HG03196 (cell line): ENCODE data around the gene PLD1.
"Not testable (repeated sequence)": the region's sequence is repeated elsewhere in the genome, so short reads cannot be mapped to it uniquely, and the experiment has no call there.

Experiments
- ATAC-seq: cut with Tn5 transposase; IDR thresholded peaks from one replicate; pipeline ENCODE4 v1.9.1; 2021; ENCODE audit not compliant: unreplicated experiment

Gene PLD1

DNA sequence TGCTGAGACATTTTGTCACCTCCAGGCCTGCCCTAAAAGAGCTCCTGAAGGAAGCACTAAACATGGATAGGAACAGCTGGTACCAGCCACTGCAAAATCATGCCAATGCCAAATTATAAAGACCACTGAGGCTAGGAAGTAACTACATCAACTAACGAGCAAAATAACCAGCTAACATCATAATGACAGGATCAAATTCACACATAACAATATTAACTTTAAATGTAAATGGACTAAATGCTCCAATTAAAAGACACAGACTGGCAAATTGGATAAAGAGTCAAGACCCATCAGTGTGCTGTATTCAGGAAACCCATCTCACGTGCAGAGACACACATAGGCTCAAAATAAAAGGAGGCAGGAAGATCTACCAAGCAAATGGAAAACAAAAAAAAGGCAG is 183.5 kb downstream of the PLD1 start:
- ATAC-seq: not testable (repeated sequence)

DNA sequence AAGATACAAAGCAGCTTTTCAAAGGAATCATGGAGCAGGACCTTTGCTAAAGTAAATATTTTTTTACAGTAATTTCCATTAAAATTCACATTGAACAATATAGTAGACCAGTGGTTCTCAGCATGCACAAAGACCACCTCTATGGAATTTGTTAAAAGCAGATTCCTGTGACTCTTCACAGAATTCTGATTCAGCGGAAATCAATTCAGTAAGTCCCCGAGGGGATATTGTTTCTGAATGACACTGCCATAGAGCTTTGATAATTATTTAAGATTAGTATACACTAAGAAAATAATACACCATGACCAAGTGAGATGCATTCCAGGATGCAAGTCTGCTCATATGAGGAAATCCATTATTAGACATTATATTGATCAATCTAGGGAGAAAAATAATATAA is 188.2 kb downstream of the PLD1 start:
- ATAC-seq: no peak

DNA sequence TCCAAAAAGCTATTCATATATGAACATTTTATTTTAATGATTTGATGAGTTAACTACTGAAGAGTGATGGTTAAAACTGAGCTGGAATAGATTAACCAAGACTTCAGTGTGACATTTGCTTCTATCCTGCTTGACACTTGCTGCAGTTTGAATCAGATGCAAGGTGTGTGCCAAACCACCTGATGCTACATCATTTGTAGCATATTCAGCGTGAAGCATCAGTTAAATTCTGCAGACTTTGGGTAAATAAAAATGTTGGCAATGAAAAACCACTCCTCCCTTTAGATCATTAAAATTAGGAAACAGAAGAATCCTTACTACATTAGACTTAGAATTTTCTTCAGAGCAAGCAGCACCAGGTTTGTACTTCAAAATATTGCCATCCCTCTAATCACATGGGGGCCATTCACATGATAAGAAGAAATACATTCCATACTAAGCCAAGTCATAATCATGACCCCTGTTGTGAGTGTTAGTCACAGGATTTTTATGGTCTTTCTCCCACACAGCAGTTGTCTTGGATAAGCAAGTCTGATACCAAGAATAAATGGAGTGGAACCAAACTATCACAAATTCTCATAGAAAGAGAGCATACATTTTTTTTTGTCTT is 189.4 kb downstream of the PLD1 start:
- ATAC-seq: no peak

DNA sequence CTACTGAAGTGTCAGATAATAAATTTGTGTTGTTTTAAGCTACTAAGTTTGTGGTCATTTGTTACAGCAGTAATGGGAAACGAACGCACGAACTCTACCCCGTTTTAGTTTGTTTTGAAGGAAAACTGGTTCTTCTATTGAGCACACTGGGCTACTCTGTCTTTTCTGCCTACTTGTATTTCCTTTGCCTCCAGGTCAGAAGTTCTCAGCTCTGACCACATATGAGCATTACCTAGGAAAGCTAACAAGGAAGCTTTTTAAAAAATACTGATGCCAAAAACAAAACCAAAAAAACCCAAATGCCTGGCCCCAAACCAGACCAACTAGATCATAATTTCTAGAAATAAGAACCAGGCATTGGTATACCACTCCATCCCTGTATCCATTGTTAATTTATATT is 193.5 kb downstream of the PLD1 start:
- no peak for ATAC-seq

DNA sequence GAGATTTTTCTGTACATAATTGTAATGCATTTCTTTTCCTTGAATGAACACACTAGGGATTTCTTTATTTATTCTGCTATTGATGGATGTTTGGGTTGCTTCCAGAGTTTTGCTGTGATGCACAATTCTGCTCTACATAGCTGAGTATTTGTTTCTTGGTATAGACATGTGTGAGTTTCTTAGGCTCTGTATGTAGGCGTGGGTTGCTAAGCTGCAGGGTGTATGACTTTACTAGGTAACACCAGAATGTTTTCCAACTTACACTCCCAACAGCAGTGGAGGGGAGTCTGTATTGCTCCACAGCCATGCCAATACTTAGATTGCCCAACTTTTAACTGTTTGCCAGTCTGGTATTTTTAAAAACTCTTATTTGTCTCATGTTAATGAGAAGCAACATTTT is 194.6 kb downstream of the PLD1 start:
- no peak for ATAC-seq

DNA sequence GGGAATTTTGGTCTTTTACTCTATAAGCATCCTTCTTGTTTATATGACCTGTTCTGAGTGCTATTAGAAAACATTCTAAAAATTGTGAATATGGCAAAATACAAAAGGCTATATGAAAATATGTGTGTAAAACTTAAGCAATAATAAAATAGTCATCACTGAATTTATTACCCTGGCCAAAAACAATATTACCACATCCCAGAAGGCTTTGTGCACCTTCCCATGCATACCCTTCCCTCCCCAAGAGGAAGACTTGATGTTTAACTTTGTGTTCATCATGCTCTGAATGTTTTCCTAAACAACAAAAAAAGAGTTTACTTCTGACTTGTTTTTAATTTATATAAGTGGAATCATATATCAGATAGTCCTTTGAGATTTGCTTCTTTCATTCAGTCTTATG is 195.0 kb downstream of the PLD1 start:
- no peak for ATAC-seq

DNA sequence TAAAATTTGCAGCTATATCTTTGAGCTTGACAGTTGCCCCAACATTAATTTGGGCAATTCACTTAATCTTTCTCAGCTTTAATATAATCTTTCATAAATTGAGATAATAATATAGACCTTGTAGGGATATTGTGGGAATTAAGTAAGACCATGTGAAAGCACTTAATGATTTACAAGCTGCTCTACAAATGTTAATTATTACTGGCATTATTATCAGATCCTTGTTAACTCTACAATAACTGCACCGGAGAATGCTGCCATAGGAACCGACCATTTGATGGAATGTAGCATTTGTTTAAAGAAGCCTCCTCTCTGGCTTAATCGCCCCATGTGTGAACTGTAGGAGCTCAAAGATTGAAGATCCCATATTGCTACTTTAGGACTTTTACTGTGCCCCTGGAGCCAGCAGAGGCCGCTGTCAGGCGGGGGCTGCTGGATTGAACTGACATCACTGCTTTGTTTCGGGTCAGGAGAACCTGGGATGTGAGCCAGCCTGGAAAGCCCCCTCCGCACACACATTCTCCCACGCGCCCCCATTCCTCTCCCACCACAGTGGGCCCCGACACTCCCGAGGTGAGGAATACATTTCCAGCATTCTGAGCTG is 195.9 kb downstream of the PLD1 start:
- no peak for ATAC-seq

DNA sequence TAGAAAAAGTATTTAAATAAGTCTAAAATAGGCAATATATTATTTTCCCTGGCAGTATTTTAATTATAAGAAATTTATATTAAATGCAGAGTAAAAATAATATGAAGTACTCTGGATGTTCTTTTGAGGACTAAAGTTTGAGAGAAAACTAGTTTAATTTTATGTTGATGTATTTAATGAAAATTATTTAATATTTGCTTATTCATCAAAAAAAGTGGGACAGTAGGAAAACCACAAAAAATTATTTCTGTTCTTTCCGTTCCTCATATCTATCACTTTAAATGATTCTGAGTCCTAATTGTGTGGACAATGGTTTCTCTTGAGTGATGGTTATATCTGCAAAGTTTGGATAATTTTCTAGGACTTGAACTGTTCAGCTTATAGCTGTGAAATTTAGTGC is 202.8 kb downstream of the PLD1 start:
- ATAC-seq: no peak

DNA sequence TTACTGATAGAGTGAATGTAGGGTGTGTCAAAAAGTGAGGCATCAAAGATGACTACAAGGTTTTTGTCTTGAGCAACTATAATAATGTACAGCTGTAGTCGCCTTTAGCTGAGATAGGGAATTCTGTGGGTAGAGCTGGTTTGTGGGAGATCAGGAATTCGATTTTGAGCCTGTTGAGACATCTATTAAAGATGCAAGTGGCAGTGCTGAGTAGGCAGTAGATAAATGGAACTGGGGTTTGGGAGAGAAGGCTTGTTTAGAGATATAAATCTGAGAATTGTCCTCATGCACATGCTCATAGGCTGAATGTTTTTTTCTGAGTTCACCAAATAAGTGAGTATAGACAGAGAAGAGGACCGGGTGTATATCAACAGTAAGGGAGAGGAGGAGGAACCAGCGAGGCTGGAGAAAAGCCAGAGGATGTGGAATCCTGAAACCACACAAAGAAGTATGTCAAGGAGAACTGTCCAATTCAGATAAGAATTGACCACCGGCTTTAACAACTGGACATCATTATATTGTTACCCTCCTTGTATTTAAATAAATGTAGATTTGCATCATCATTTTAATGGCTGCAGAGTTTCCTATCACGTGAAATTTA is 204.0 kb downstream of the PLD1 start:
- no peak for ATAC-seq

DNA sequence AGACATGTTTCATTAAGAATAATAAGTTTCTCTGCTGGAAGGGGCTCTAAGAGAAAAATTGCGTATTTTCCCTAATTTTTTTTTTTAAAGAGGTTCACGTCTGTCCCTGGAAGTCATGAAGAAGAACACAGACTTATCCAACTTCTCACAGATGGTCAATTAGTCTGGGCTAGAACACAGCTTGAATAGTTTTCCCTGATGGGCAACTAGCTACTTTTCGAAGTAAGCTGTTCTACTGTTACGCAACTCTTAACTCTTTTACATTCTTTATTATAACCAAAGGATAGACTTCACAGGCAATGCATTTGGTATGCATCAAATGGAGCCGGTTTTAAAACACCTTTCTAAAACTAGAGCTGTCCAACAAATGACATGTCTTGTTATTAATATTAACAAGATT is 205.9 kb downstream of the PLD1 start:
- no peak for ATAC-seq

DNA sequence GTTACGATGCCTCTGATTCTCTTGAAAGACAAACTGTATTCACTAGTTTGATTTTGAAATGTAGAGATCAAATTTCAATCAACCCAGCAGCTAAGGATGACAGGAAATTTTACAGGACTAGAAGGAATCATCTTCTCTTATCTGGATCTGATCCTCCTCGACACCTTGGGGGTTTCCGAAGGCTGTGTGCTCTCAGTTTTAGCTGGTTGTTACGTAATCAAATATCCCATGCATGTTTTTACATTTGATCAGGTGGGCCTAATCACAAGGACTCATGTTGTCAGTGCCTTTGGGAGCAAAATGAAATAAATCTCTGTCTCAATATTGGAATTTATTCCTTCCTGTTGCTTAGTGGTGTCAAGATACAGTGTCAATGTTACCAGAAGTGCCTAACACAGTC is 208.2 kb downstream of the PLD1 start:
- ATAC-seq: no peak

DNA sequence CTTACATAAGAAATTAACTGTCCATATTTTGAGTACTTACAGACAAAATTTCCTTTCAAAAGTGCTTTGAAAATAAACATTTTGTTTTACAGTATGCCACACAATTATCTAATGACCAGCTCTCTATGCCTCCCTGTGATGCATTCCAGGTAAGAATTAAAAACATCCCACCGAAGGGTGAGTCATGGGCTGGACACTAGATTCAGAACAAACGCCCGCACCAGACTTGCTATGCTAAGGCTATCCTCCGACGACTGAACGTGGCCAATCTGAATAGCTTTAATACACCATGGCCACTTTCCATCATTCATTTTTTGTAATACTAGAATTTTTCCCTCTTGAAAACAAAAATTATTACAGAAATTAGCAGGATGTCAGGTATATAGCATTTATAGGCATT is 210.3 kb downstream of the PLD1 start:
- no peak for ATAC-seq

DNA sequence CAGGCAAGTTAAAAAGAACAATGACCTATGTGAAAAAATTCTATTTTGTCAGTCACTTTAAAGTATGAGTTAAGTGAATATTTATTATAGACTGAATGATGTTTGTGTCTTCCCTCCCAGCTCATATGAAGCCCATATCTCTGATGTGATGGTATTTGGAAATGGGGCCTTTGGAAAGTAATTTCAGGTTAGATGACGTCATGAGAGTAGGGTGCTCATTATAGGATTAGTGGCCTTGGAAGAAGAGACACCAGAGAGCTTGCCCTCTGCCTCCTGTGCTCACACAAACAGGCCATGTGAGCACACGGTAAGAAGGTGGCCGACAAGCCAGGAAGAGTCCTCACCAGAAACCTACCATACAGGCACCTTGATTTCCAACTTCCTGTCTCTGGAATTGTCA is 211.3 kb downstream of the PLD1 start:
- no peak for ATAC-seq

DNA sequence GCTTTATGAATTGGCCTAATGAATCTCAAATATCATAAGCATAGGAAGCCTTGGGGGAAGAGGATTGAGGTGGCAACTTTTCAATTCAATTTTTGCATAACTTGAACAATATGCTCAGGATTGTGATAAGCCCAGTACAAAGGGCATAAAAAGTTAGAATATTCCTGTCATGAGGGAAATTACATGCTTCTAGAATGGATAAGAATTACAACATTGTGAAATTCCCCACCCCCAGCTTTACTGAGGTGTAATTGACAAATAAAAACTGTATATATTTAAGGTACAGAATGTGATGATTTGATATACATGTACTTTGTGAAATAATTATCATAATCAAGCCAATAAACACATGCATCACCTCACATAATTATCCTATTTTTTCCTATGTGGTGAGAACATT is 217.5 kb downstream of the PLD1 start:
- ATAC-seq: no peak

DNA sequence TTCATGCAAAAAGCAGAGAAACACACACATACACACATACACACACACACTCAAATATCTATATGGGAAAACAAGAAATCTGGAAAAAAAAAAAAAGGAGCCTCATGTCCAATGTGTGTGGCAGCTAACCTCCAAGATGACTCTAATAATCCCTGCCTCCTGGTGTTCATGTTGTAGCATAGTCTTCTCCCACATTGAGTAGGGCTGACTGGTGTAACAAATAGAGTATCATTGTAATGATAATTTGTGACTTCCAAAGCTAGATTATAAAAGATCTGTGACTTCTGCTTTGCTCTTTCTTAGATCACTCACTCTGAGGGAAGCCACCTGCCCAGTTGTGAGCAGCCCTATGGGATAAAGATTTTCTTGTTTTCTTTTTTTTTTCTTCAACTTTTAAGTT is 219.2 kb downstream of the PLD1 start:
- no peak for ATAC-seq

DNA sequence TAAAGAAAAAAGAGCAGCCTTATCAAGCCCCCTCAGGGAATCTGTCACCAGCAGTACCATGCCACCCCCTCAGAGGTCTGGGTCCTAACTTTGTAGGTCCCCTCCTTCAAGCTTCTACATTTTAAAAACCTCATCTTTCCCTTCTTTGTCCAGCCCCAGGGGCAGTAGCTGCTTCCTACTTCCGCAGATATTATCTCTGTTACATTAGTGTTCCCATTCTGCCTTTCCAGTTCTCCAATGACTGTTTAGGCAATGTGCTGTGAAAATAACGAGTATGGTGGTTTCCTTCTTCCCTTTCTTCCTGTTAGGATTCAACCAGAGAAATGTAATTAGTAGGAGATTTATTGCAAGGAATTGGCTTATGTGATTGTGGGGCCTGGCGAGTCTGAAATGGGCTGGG is 224.0 kb downstream of the PLD1 start:
- ATAC-seq: no peak

DNA sequence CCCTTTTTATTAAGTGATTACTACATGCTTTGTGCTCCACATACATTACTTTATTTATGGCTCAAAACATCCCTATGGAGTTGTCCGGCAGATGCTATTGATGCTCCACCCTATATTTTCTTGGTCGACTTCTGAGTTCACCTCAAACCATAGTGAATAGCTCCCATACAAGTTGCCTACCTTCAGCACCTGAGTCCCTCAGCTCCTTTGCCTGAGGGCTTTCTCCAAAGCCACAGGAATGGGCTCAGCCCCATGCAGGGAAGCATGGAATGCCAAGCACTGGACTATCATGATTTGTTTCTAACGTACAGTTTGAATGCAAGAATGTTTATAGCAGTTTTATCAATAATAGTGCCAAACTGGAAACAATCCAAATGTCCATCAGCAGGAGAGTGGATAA is 225.2 kb downstream of the PLD1 start:
- ATAC-seq: no peak

DNA sequence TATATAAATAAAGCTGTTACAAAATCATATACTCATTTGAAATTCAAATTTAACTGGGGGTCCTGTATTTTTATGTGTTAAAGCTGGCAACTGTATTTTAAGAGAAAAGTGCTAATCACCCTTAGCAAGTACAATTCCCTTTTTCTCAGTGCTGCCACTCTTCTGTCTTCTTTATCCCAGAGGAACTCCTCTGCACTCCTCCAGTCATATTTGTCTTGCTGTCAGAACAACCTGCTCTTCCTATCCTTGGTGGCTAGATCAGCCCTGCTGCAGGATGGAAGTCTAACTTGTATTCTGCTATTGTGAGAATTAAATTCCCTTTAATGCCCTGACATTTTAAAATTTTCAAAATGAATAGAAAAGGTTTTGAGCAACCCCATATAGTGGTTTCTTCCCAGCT is 226.2 kb downstream of the PLD1 start:
- ATAC-seq: no peak

DNA sequence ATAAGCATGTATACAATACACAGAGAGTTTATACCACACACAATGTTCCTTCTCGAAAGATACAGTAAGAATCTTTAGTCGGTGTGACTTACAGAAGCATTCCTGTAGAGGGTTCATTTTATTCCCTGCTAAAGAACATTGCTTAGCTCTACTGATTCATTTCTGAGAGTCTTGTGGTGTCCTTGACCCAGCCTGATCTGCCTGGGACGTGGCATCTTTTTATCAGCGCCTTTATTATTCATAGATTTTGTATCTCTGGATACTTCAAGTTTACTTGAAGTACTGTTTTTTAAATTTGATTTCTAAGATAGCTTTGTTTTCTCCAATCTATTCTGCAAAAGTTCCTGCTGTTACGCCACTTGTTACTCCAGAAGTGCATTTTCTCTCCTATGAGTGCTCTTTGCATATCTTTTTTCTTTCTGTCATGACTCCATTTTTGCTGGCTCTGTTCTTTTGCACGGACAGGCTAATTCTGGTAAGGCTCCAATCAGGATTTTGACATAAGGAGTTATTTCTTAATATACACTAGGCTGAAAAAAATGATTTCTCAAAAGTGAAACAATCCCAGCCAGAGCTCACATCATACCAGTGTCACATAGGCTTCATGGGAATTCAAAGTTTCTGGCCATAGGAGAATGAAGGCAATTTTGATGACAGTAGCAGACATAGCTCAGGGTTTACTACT is 235.6 kb downstream of the PLD1 start:
- no peak for ATAC-seq

DNA sequence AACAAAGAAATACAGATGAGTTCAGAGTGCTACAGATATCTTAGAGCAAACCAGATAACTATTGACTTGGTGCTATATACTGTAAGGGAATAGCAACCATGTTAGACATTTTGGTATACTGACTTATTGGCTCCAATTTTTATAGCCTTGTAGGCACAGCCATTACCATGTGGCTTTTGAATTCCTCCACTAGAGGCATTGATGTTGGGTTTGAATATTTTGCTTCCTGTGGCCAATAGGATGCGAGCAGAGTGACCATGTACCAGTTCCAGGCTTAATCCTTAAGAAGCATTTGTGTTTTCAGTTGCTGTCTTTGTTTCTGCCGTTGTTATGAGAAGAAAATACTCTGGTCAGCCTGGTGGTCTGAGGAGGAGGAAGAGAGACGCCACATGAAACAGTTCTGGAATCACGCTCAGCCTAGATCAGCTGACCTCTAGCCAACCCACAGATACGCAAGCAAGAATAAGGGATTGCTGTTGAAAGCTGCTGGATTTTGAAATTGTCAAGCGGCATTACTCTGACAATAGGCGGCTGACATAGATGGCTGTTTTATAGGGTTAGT is 240.6 kb downstream of the PLD1 start:
- ATAC-seq: no peak

DNA sequence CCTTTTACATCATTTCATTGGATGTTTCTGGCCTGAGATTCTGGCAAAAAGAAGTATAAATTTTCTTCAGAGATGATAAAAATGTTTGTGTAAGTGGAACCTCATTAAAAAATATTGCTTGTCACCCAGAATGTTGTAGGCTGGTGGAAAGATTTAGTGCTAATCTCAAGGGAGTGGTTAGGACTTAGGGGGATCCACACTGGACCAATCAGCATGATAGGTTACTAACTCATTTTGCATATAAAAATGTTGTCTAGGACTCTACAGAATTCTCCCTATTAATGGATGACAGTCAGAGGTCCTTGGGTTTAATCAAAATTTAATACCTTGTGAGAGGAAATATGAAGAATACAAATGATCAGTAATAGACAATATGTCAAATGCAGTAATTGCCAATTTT is 241.5 kb downstream of the PLD1 start:
- ATAC-seq: no peak

DNA sequence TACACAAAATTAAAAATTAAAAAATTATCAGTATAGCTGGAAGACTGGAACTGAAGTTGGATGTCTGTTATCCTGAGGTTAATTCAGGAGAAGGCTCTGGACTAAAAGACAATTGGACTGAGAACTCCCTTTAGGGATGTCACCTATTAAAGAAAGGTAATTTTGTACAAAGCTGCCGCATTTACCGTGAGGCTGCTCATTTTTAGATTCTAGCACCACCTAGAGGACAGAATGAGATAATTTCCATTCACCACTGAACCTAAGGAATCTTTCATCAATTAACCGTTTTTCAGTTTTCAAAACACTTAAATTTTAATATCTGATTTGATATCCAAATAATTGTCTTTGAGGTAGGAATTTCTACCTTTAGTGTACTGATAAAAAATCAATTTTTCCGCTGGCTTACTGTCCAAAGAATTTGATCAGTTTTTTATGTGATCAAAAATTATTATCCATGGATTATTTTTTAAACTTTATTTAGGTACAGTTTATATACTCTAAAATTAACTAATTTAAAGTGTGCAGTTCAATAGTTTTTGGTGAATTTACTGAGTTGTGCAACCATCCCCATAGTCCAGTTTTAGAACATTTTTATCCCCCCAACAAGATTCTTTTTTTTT is 243.4 kb downstream of the PLD1 start:
- no peak for ATAC-seq
